ENCODE results near the gene PHACTR2.

Gene PHACTR2

DNA sequence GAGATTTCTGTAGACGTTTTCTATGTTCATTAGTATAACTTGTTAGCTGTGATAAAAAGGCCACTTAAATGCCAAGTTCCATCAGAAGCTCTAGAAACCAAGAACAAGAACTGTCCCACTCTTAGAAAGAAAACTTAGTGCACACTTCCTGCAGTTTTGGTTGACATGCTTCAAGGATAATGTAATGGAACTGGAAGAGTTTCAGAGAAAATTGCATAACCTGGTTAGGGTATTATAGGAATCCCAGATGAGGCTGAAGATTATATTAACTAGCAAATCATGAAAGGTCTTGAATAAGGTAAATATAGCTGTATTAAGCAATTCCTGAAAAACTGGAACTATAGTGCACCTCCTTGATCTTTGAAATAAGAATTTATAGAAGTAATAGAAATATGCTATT lies 1.8 kb upstream of the PHACTR2 start:
- no peak for DNase-seq

DNA sequence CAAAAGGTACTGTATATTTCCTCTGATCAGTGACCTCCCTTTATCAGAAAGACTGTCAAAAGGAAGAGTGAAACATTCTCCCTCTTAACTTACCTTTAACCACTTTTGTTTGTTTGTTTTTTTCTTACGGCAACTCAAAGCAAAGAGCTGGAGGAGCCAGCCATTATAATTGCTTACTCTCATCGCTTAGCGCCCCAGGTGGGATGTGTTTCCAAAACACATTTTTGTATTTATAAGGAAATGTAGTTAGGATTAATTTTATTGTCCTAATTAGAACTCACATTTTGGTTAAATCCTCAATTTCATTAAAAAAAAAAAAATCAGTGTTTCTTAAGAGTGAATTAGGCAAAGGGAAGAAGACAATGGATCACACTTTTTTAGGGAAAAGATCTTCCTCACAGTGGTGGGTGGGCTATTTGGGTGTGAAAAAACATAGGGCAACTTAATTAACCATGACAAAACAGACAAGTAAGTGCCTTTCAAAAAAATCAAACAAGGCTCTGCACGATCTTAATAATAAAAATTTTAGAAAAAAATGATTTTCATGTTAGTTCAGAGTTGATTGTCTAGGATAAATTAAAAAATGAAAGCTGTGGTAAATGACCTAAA lies 1.2 kb upstream of the PHACTR2 start:
- DNase-seq, result no peak

DNA sequence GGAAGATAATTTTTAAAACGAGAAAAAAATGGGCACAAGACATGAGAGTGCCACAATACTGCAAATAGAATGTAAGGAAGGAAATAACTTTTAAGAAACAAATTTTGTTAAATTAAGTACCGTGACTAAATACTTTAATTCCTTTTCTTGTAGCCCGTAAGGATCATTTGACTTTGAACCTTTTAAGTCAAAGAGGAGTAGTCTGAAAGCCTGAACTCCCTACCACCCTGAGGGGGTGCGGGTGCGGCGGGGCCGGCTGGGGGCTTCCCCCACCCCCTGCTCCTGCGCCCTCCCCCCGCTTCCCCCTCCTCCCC lies 231 bp upstream of the PHACTR2 start:
- DNase-seq, result no peak

DNA sequence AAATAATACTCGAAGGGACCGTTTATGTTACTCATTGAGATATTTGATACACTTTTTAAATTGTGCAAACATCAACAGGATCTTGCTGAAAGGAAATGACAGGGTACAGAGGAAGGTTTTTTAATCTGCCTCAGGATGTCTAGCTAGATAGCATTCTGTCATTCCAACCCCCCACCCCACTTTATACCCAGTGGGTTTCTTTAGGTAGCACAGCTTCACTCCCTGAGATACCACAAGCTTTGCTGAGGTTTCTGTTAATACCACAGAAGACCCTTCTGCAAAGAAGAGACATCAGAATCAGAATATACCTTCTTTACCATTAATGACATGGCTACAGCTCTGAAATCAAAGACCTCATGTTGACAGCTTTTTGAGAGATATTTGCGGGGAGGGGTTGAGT lies 1.3 kb downstream of the PHACTR2 start:
- no peak for DNase-seq

DNA sequence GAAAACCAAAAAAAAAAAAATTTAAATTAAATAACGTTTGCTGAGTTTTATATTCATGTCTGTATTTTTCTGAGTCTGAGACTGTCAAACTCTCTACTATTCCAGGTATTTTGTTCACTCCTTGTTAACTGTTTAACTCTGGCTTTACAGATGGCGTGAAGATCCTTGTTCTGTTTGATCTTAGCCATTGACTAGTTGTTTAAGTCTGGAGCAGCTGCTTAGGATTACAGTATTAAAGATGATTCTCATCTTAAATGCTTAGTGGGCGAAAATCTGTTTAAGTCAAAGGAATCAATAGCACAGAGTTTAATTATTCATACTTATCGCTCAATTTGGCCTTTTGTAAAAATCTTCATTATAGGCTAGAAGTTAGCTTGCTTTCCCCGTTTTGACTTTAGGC lies 2.4 kb downstream of the PHACTR2 start:
- no peak for DNase-seq

DNA sequence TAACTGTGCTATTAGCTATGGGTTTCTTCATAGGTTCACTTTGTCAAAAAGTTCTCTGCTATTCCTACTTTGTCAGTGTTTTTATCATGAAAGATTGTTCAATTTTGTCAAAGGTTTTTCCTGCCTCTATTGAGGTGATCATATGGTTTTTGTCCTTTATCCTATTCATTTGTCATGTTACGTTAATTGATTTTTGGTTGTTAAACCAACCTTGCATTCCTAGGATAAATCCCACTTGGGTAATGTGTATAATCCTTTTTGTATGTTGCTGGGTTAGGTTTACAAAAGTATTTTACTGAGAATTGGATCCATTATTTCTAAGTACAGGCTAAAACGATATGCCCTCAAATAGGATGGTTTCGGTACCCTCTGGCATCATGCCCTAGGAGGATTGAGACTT lies 5.0 kb downstream of the PHACTR2 start:
- DNase-seq, result no peak

DNA sequence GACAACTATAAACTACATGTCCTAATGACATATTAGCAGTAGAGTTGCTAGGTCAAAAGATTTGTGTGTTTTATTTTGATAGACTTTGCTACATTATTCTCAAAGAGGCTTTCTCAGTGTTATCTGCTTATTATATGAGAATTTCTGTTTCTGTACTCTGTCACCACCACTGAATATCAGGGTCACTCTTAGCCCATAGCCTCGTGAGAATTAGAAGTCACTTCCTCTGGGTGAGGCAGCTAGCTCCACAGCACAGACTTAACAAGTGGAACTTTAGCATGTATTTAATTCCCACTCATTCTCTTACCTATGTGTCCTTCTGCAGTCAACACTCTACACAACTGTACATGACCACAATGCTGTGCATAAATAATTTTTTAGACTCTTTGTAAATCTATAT lies 6.7 kb downstream of the PHACTR2 start:
- no peak for DNase-seq

DNA sequence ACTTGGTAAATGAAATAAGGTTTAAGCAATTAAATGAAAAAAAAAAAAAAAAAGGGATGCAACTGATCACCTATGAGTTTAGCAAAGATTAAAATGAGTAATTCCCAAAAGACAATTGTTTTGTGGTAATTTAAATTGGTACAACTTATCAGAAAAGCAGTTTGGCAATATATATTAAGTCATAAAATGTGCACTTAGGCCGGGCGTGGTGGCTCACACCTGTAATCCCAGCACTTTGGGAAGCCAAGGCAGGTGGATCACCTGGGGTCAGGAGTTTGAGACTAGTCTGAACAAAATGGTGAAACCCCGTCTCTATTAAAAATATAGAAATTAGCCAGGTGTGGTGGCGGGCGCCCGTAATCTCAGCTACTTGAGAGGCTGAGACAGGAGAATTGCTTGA lies 7.9 kb downstream of the PHACTR2 start:
- DNase-seq, result no peak

DNA sequence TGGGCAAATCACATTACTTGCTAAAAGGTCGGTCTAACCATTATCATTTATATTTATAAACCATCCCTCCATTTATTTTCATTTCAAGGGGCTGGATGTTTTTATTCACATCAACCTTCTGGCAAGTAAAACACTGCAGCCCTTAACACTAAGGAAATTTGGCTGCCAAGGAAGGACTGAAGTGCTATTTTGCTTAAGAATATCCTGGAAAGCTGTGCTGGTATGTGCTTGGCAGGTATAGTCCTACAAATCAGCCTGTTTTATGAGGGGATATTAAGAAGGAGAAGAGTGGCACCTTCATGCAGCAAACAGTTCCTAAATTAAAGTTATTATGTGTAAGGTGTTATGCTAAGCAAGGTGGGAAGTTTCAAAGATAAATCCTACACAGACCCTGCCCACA lies 9.8 kb downstream of the PHACTR2 start:
- DNase-seq, result no peak

DNA sequence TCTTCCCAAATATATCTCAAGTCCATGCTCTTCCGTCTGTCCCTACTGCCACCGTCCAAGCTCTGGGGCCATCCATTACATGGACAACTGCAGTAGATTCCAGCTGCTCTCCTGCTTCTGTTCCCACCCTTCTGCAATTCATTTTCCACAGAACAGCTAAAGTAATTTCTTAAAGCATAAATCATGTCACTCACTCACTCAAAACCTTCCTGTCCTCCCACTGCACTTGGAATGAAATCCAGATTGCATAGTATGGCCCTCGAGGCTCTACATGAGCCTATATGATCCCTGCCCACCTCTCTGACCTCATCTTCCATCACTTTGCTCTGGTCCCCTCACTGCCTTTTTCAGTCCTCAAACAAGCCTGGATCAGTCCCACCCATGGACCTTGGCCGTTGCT lies 10.9 kb downstream of the PHACTR2 start:
- DNase-seq, result no peak

DNA sequence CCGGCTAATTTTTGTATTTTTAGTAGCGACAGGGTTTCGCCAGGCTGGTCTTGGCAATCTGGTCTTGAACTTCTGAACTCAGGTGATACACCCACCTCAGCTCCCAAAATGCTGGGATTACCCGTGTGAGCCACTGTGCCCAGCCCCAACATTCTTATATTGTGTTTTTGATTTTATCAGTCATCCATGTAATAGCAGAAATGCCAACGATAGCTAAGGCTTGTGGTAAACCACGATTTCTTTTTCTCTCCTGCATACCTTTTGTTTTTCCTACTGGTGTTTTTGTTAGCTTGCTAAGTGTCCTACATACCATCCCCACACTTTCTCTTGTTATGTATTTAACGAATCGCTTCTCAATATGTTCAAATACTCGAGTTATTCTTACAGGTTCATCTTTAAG lies 12.1 kb downstream of the PHACTR2 start:
- no peak for DNase-seq

DNA sequence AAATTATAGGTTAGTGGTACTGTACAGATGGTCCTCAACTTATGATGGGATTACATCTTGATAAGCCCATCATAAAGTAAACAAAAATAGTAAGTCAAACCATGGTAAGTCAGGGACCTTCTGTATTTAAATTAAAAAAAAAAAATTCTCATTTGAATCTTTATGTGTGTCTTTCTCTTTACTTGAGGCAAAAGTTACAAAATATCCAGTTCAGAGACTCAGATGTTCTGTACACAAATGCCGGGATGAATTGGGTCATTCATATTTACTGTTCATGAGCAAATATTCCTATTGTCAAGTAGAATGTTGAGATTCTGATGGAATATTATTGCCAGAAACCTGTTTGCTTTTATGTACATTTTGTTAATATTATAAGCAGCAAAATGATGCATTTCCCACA lies 13.4 kb downstream of the PHACTR2 start:
- no peak for DNase-seq

DNA sequence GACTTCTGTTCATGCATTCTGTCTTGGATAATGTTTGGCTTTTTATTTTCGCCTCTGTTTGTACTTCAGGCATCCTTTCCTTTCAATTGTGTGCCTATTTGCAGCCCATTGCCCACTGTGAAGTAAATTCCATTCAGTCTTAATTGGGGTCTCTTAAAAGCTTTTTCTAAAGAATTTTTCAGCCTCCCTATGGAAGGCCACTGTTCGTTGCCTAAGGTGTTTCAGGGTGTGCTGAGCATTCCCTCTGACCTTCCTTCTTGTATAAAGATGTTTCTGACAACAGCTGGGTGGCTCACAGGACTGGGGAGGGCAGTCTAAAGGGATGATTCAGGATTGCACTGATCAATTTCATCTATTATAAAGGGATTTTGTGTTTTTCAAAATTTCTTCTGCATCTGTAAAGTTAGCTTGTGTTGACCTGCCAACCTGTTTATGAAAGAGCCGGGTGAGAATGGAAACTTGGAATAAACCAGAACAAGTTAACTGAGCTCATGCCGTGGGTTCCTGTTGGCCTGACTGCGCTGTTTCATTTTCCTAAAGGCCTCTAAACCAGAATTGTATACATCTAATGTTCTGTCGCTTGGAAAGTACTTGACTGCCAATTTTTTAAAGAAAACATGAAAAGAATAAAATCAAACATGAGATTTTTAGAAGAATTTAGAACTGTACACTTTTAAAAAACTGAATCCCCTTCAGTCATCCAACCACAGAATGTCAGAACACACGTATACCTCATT lies 14.3 kb downstream of the PHACTR2 start:
- DNase-seq, result no peak

DNA sequence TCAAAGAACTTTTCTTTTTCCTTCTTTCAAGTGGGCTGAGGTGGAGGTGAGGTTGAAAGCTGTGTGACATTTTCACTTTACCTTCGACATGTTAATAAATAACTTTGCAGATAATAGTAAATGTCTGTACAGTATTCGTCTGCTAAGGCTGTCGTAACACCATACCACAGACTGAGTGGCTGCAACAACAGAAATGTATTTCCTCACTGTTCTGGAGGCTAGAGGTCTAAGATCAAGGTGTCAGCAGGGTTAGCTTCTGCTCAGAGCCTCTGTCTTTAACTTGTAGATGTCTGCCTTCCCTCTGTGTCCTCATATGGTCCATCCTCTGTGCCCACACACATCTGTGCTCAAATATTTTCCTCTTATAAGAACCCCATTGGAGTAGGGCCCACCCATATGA lies 14.9 kb downstream of the PHACTR2 start:
- no peak for DNase-seq

DNA sequence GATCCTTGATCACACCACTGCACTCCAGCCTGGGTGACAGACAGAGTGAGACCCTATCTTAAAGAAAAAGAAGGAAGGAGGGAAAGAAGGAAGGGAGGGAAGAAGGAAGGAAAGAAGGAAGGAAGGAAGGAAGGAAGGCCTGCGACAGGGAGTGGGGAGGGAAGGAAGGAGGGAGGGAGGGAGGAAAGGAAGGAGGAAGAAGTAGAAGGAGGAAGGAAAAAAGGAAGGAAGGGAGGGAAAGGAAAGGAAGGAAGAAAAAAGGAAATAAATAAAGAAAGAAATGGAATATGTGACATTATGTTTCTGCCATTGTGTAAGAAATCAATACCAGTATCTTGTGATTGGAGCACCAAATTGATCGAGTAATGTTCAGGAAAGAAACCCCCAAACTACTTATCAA lies 16.2 kb downstream of the PHACTR2 start:
- no peak for DNase-seq

DNA sequence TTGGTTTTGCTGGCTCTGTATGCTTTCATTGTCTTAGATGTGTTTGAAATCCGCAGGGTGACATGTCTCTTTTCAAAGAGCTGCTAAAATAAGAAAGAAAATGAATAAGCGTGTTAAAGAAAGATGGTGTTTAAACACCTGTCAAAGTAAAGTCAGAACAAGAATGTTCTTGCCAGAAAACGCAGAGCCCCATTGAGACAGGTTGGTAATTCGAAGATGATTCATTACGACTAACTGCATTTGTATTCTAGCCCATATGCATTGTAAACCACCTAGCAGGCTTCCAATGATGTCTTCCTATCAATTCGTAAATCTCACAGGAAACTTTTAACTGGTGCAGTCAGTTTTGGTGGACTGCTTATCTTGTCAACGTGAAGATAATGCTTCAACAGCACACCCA lies 16.8 kb downstream of the PHACTR2 start:
- no peak for DNase-seq

DNA sequence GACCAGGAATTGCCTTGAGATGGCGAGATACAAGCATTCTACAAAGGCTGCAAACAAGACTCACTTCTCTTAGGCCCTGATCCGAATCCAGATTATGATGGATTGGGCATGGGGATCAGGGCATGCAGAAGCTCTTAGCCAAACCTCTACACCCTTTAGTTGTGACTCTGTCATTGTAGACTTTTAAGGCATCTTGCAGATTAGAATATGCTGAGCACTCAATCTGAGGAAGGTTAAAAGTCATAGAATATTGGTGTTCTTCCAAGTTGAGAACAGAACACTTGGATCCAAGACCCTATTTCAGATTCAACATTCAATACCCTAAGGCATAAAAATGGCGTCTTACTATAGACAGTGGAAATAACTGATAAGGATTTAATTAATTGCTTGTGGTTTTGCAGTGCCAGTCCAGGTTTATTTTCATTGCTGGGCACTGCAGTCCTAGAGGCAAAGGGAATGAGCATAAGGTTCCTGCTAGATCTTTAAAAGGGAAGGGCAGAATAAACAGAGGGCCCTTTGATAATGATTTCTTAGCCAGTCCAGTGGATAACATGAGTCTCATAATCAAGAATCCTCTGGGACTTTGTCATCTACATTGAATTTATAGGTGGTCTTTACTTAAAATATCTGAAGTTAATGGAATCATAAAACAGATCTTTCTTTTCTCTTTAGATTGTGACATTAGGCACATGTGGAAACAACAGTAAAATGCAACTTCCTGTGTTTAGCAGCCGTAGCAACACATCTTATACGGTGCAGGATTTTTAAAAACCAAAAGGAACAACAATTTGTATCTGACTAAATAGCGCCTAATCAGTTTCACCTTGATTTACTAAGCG lies 17.6 kb downstream of the PHACTR2 start:
- DNase-seq, result no peak

DNA sequence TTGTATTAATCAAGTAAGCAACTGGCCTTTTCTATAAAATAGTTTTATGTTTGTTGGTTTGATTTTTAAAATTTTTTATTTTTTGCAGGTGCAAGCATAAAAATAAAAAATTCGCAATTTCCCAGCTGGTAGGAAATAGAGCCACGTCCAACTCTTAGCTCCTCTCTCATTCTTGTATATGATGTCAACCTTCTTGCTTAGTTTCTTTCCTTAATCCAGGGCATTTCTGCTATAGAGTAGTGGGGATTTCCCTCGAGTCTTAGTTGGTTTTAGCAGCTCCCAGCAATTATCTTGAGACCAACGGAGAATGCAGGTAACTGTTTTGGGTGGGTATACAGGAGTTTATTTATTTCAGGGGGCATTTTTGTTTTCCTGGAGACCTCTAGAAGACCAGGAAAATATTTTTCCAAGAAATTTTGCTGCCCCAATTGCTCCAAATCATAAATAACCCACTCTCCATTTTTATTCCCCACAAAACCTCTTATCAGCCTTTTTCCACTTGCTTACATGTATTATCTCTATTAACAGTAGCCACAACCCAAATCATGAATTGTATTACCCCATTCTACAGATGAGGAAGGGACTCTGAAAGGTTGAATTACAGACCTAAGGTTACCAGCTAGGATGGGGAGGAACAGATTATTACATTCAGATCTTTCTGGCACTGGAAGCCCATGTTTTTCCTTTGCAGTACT lies 18.4 kb downstream of the PHACTR2 start:
- no peak for DNase-seq

DNA sequence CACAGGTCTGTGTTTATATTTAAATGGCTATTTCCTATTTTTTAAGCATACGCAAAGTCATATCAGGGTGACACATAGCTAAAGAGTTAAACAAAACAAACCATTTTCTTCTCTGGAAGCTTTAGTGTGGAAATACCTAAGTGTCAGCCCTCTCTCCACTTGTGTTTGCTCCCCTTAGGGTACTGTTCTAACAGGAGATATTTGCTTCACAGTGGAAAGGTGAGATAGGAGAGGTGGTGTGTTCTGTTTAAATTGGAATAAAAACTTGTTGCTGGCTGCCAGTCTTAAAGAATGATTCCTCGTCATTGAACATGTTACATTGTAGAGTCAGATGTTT lies 18.9 kb downstream of the PHACTR2 start:
- DNase-seq, result no peak

DNA sequence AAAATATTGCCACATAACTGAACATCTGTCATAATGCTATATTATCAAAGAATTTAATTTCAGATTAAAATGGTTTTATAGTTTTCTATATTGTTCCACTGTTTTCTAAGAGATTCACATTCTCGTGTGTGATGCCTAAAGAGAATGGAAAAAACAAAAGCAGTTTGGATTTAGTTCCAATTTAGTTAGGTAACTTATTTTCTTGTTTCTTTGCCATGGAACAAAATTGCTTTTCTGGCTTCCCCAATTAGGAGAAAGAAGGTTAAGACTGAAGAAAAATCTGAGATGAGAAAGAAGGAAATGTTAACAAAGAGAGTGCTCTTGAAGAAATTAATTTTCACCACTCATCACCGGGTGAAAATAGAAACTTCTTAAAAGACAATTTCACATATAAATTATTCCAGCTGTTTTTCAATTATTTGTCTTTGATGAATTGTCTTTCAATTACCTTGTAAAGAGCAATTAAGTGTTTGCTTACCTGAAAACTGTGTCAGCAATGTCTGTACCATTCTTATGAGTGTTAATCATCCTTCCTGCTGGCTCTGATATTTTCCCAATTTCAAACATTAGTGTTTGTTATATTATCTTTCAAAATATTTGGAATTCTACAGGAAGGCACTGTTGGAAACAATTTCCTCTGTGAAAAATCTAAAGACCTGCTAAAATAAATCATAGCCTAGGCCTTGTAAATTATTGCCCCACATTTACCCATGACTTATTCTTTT lies 19.5 kb downstream of the PHACTR2 start:
- DNase-seq, result no peak

DNA sequence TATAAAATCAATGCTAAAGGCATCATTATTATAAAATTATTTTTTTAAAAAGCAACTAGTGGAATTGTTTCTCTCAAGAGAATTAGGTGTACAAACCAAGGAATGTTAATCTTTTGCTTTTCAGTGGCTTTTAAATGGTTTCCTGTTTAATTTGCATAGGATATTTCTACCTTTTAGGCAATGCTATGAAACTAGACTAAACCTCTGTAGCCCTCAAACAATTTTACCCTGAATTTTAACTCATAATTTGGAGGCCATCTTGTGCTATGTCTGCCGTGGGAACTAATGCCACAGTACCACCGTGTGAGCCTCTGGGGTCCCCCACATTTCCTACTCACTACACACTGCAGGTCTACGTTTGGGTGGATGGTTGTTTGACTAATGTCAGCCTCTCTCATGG lies 20.6 kb downstream of the PHACTR2 start:
- DNase-seq, result no peak

DNA sequence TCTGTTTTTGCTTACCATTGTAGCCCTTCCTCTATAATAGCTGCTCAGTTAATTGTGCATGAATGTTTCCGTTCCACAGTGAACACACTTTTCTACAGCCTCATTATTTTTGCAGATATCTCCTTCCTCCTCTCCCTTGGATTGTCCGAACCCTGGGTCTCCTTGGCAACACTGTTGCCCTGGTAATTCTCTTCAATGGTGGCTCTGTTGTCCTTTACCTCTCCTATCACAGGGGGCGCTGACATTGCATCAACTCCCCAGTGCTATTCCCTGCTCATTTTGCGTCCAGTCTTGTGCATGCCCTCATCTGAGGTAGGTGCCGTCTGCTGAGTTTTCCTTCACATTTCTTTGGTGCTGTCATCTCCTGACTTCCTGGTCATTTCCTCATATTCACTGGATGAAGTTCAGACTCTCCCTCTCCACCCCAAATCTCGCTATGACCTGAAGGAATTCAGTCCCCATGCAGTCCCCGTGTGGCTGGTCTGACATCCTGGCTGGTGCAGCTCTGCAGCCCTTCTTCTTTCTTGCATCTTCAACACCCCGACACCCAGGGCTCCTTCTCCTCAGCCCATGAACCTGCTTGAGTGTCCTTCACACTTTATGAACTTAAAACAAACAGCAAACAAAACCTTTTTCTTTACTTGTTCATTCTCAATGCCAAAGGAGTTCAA lies 21.1 kb downstream of the PHACTR2 start:
- no peak for DNase-seq

DNA sequence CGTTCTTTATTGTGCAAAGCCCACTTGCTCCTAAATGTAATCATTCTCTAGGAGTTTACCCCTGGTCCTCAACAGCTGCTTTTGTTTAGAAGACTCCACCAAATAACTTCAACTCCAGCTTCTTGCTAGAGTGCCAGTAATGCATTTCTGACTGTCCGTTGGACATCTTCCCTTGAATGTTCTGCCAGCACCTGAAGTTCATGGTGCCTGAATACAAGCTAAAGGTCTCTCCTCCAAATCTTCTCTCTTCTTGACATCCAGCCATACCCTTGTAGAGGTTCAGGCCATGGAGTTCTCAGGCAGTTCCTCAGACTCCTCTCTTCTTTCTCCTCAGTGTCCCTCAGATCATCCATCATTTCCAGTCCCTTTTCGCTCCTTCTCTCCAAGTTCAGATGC lies 21.7 kb downstream of the PHACTR2 start:
- DNase-seq, result no peak

Measured in CD4-positive, alpha-beta T cell treated with Interleukin-10 for 1 hour (primary cell).